A673 (cell line): ENCODE measurements around the gene C3orf62. TPM values are rescaled to one million over a fixed set of nuclear protein-coding genes. Genes with fewer than 3 reads are reported as not detected.

Experiments used
- BruUV-seq: library from RNA; stranded (reverse); fragments of 400-500 nt; replicated peaks from 2 replicates; lab custom pipeline; 2021; lab: Mats Ljungman, UMichigan
- CTCF ChIA-PET: fragments of 300-600 bp; sonication (Branson Sonifier 250); formaldehyde crosslinking; loops from one replicate; lab custom pipeline; 2022; ENCODE audit warnings: antibody characterized with exemption; lab: Charles Lee
- POLR2A ChIA-PET: fragments of 300-600 bp; sonication (Branson Sonifier 250); formaldehyde crosslinking; loops from one replicate; lab custom pipeline; 2022; ENCODE audit warnings: antibody characterized with exemption; ENCODE audit not compliant: low non-redundant PET; lab: Charles Lee
- DNase-seq: peaks from one replicate; pipeline ENCODE4 v3.0.0-alpha.2; 2015; ENCODE audit warnings: low spot score
- H3K27ac ChIP-seq: fragments of 200-600 bp; sonication (generic); 2 replicates; pipeline ENCODE4 v1.5.1; 2016; ENCODE audit warnings: mixed run types, low read depth, mild to moderate bottlenecking, mixed read lengths, antibody characterized with exemption, low read length; ENCODE audit not compliant: poor library complexity, severe bottlenecking
- H3K27me3 ChIP-seq: fragments of 200-600 bp; sonication (generic); replicated peaks from 2 replicates; pipeline ENCODE4 v1.6.1; 2017; ENCODE audit warnings: mixed run types, low read depth, mild to moderate bottlenecking, mixed read lengths, antibody characterized with exemption, low read length; ENCODE audit not compliant: insufficient read depth, poor library complexity
- H3K36me3 ChIP-seq: fragments of 200-600 bp; sonication (generic); 2 replicates; pipeline ENCODE4 v1.6.1; 2016; ENCODE audit warnings: mixed run types, mild to moderate bottlenecking, mixed read lengths, antibody characterized with exemption, low read length; ENCODE audit not compliant: insufficient read depth, poor library complexity, severe bottlenecking
- H3K4me1 ChIP-seq: fragments of 200-600 bp; sonication (generic); 2 replicates; pipeline ENCODE4 v1.6.1; 2017; ENCODE audit warnings: mixed run types, mild to moderate bottlenecking, mixed read lengths, antibody characterized with exemption, low read length; ENCODE audit not compliant: insufficient read depth, poor library complexity, severe bottlenecking
- H3K4me3 ChIP-seq: fragments of 200-600 bp; sonication (generic); 2 replicates; pipeline ENCODE4 v1.5.1; 2016; ENCODE audit warnings: low read depth, mixed run types, mild to moderate bottlenecking, mixed read lengths, low read length; ENCODE audit not compliant: poor library complexity, severe bottlenecking
- H3K9me3 ChIP-seq: fragments of 200-600 bp; sonication (generic); 2 replicates; pipeline ENCODE4 v1.6.1; 2016; ENCODE audit warnings: mixed run types, low read depth, mild to moderate bottlenecking, mixed read lengths, antibody characterized with exemption, low read length; ENCODE audit not compliant: poor library complexity, severe bottlenecking
- EZH2 ChIP-seq: fragments of 200-600 bp; sonication (generic); IDR thresholded peaks from 2 replicates; pipeline ENCODE4 v1.6.1; 2017; ENCODE audit warnings: borderline replicate concordance, low read depth, mild to moderate bottlenecking, mixed read lengths, antibody characterized with exemption, low read length; ENCODE audit not compliant: poor library complexity, severe bottlenecking
- intact Hi-C: fragments of 100-400 bp; cut with micrococcal nuclease; formaldehyde crosslinking; loops from one replicate; pipeline ENCODE4 v1.10.0; 2022; ENCODE audit not compliant: unreplicated experiment
- total RNA-seq: library from RNA; stranded (reverse); gene quantifications from 2 replicates; pipeline ENCODE4 v1.2.3, GENCODE V29; 2021
- TF ChIP-seq, protein P1 (sequence below): fragments of 300-800, 200-600 bp; sonication (generic); conservative IDR thresholded peaks from 2 replicates; pipeline ENCODE4 v1.5.1; 2017; ENCODE audit warnings: low read depth, mild to moderate bottlenecking, antibody characterized with exemption, low read length, moderate library complexity, mixed read lengths

Gene C3orf62
- total RNA-seq, 1 experiment from 2014 or later: 2.0 TPM

GRCh38 chr3:49271047-49271446 is 6.0 kb downstream of the C3orf62 start:
- Histone ChIP-seq H3K27ac (no peak overlapping the region), H3K36me3 (no peaks in the 10 kb centered on the region), H3K27me3 (no peaks in the 10 kb centered on the region), H3K4me3 (no peak overlapping the region), H3K4me1 (no peaks in the 10 kb centered on the region), H3K9me3 (no peaks in the 10 kb centered on the region)
- TF ChIP-seq, protein P1, sequence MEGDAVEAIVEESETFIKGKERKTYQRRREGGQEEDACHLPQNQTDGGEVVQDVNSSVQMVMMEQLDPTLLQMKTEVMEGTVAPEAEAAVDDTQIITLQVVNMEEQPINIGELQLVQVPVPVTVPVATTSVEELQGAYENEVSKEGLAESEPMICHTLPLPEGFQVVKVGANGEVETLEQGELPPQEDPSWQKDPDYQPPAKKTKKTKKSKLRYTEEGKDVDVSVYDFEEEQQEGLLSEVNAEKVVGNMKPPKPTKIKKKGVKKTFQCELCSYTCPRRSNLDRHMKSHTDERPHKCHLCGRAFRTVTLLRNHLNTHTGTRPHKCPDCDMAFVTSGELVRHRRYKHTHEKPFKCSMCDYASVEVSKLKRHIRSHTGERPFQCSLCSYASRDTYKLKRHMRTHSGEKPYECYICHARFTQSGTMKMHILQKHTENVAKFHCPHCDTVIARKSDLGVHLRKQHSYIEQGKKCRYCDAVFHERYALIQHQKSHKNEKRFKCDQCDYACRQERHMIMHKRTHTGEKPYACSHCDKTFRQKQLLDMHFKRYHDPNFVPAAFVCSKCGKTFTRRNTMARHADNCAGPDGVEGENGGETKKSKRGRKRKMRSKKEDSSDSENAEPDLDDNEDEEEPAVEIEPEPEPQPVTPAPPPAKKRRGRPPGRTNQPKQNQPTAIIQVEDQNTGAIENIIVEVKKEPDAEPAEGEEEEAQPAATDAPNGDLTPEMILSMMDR: no peak
- TF ChIP-seq EZH2: no peak
- ChIA-PET CTCF (interaction anchor here (0.5 kb wide), 1 partner anchor 35 kb away, joined by 3 read pairs; no protein-coding TSS in a partner anchor), POLR2A (no interaction called here)
- no peak for DNase-seq
- no TSS peak for BruUV-seq
- intact Hi-C loops: no loop called here

DNA sequence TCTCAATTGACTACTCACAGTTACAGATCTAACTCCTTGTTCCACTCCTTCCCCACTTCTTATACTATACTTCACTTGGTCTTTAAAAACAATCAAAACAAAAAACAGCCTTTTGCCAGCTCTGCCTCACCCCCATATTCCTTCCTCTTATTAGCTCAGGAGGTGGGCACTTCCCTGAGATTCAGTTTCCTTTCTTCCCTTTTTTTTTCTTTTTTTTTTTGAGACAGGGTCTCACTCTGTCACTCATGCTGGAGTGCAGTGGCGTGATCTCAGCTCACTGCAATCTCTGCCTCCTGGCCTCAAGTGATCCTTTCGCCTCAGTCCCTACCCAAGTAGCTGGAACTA is 6.9 kb downstream of the C3orf62 start:
- no peak for TF ChIP-seq EZH2
- TF ChIP-seq, protein P1: no peak
- no TSS peak for BruUV-seq
- Histone ChIP-seq H3K4me1 (no peaks in the 10 kb centered on the region), H3K27me3 (no peaks in the 10 kb centered on the region), H3K36me3 (no peaks in the 10 kb centered on the region), H3K4me3 (no peak overlapping the region), H3K9me3 (no peaks in the 10 kb centered on the region), H3K27ac (no peak overlapping the region)
- ChIA-PET POLR2A (no interaction called here), CTCF (no interaction called here)
- intact Hi-C loops: no loop called here
- DNase-seq: no peak

- no peak overlapping the region for H3K27ac ChIP-seq
- DNase-seq: no peak
- no peak overlapping the region for H3K4me3 ChIP-seq
- H3K4me1 ChIP-seq: no peaks in the 10 kb centered on the region
- ChIA-PET POLR2A (no interaction called here), CTCF (no interaction called here)
- intact Hi-C loops: no loop called here
- no TSS peak for BruUV-seq
- H3K27me3 ChIP-seq: no peaks in the 10 kb centered on the region
- H3K36me3 ChIP-seq: no peaks in the 10 kb centered on the region
- no peak for TF ChIP-seq EZH2
- TF ChIP-seq, protein P1: no peak
- H3K9me3 ChIP-seq: no peaks in the 10 kb centered on the region
These were observed 7.4 kb downstream of the C3orf62 start for GRCh38 chr3:49269443-49270155.
